Erythroblast (primary cell): Measurements from ENCODE around the gene ZNF853.

Source experiments
- GATA1 ChIP-seq: IDR thresholded peaks from 2 replicates; pipeline ENCODE4 v1.6.1; 2011; ENCODE audit warnings: low read depth, mild to moderate bottlenecking, control low read depth, low read length, moderate library complexity
- POLR2A ChIP-seq: IDR thresholded peaks from 2 replicates; pipeline ENCODE4 v1.6.1; 2011; ENCODE audit warnings: mild to moderate bottlenecking, low read length

DNA sequence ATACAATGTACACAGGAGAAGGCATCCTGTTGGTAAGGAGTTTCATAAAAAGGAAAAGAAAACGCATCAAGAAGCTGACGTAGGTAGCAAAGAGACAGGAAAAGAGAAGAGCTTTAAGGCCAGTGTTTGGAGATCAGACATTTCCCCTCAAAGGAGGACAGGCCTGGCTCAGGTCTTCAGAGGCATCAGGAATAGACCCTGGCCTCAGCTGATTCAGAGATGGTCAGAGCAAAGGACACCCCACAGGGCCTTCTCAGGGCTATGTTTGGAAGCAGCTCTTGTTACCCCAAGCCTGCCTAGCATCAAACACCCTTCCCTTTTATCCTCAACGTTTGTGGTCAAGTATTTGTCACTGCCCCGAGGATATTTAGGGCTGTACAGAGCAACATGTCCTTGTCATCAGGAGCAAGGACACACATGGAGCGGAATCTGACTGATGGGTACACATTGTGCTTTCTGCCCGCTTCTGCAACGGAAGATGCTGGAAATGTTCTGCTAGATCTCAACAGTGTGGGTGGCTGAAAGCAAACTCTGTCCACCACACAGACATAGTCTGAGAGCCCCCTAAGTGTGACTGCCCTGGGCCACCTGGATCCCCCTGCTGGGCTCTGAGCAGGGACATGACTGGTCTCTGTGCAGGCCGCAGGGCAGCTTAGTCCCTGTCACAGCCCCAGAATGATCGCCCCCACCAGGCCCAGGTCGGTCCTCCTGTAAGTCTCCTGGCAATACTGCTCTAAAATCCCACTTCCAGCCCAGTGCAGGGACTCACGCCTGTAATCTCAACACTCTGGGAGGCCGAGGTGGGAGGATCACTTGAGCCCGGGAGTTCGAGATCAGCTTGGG lies 39.2 kb upstream of the ZNF853 start:
- TF ChIP-seq POLR2A = no peak
- no peak for TF ChIP-seq GATA1
